ENCODE data around the gene REEP1. TPM values are rescaled to one million over a fixed set of nuclear protein-coding genes. Genes with fewer than 3 reads are reported as not detected.

Gene REEP1
- total RNA-seq, 1 donor = 0.36 TPM

DNA sequence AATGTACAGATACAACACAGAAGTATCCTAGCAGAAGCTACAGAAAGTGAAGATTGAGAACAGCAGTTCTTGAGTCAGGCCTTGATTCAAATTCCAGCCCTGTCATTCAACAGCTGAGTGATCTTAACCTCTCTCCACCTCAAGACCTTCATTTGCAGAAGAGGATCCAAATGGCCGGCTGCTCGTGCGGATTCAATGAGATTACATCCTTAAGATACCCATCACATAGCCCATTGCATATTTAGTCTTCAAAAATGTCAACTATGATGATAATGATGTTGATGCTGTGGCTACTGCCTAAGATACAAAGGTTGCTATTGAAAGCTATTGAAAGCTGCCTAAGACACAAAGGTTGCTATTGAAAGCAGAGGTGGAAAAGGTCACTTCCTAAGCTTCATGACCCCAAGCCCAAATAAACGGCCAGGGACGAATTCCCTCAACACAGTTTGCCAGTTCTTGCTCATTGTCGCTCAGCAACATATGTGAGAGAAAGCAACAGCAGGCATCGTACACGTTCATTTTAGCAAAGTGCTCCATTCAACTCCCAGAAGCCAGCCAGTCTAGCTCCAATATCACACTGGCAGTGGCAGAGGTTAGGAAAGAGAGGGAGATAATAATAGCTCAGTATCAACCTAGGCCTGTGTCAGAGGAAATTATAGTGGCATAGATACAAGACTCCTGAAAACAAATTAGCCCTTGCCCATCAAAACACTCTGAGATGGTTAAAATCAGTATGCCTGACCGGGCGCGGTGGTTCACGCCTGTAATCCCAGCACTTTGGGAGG is 102.0 kb downstream of the REEP1 start:
- Histone ChIP-seq H3K9me3 (ENCODE audit: low read depth, low read length) (no peaks in the 10 kb centered on the region), H3K36me3 (ENCODE audit: insufficient read depth, low read length) (no peaks in the 10 kb centered on the region), H3K4me2 (ENCODE audit: insufficient read depth, low read length) (no peak overlapping the region), H4K20me1 (ENCODE audit: insufficient read depth, low read length) (no peaks in the 10 kb centered on the region), H3K27ac (ENCODE audit: low read depth, low read length) (no peak overlapping the region), H3K4me1 (ENCODE audit: insufficient read depth, low read length) (no peaks in the 10 kb centered on the region), H3K79me2 (ENCODE audit: insufficient read depth, low read length) (no peaks in the 10 kb centered on the region), H2AFZ (ENCODE audit: low read length) (no peak overlapping the region), H3K4me3 (ENCODE audit: insufficient read depth, low read length) (no peak overlapping the region), H3K27me3 (ENCODE audit: insufficient read depth, low read length) (peaks cover 11% of the 10 kb centered on the region)
- no peak for DNase-seq (ENCODE audit: insufficient read length, low spot score, missing footprints)
- TF ChIP-seq, protein P1, sequence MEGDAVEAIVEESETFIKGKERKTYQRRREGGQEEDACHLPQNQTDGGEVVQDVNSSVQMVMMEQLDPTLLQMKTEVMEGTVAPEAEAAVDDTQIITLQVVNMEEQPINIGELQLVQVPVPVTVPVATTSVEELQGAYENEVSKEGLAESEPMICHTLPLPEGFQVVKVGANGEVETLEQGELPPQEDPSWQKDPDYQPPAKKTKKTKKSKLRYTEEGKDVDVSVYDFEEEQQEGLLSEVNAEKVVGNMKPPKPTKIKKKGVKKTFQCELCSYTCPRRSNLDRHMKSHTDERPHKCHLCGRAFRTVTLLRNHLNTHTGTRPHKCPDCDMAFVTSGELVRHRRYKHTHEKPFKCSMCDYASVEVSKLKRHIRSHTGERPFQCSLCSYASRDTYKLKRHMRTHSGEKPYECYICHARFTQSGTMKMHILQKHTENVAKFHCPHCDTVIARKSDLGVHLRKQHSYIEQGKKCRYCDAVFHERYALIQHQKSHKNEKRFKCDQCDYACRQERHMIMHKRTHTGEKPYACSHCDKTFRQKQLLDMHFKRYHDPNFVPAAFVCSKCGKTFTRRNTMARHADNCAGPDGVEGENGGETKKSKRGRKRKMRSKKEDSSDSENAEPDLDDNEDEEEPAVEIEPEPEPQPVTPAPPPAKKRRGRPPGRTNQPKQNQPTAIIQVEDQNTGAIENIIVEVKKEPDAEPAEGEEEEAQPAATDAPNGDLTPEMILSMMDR (IDR thresholded peaks at IDR 0.05; ENCODE audit: extremely low read depth, low read depth, low read length) = no peak

DNA sequence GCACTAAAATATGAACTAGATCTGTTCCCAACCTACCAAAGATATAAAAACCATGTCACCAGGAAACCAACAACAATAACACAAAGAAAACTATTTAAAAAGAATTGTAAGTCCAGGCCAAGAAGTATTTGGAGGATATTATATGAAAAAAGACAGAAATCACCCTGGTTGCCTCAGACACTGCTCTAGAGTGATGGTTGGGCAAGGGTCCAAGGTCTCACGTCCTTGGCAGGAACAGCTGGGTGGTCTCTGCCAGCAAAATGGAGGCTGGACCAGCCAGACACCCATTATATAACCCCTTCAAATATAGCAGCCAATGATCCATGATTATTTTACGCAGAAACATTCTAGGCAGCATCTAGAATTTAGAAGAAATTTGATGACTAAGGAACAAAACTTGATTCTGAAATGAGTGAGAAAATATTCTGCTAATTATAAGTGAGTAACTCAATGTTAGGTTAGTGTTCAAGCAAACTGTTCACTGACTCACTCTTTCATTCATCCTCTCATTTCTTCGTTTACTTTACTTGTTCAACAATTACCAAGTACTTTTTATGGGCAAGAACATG is 102.8 kb downstream of the REEP1 start:
- H3K4me3 ChIP-seq (ENCODE audit: insufficient read depth, low read length) = no peak overlapping the region
- TF ChIP-seq, protein P1 (IDR thresholded peaks at IDR 0.05; ENCODE audit: extremely low read depth, low read depth, low read length) = no peak
- no peaks in the 10 kb centered on the region for H3K9me3 ChIP-seq (ENCODE audit: low read depth, low read length)
- H3K36me3 ChIP-seq (ENCODE audit: insufficient read depth, low read length) = no peaks in the 10 kb centered on the region
- H3K27ac ChIP-seq (ENCODE audit: low read depth, low read length) = no peak overlapping the region
- no peaks in the 10 kb centered on the region for H3K79me2 ChIP-seq (ENCODE audit: insufficient read depth, low read length)
- no peak overlapping the region for H2AFZ ChIP-seq (ENCODE audit: low read length)
- H3K27me3 ChIP-seq (ENCODE audit: insufficient read depth, low read length) = peaks cover 11% of the 10 kb centered on the region
- H3K4me2 ChIP-seq (ENCODE audit: insufficient read depth, low read length) = no peak overlapping the region
- no peaks in the 10 kb centered on the region for H4K20me1 ChIP-seq (ENCODE audit: insufficient read depth, low read length)
- DNase-seq (ENCODE audit: insufficient read length, low spot score, missing footprints) = no peak
- H3K4me1 ChIP-seq (ENCODE audit: insufficient read depth, low read length) = no peaks in the 10 kb centered on the region

- H3K27me3 ChIP-seq (ENCODE audit: insufficient read depth, low read length) = peaks cover 11% of the 10 kb centered on the region
- H3K9me3 ChIP-seq (ENCODE audit: low read depth, low read length) = no peaks in the 10 kb centered on the region
- TF ChIP-seq, protein P1 (IDR thresholded peaks at IDR 0.05; ENCODE audit: extremely low read depth, low read depth, low read length) = no peak
- no peak overlapping the region for H3K4me2 ChIP-seq (ENCODE audit: insufficient read depth, low read length)
- no peaks in the 10 kb centered on the region for H3K79me2 ChIP-seq (ENCODE audit: insufficient read depth, low read length)
- H3K4me1 ChIP-seq (ENCODE audit: insufficient read depth, low read length) = no peaks in the 10 kb centered on the region
- no peak overlapping the region for H2AFZ ChIP-seq (ENCODE audit: low read length)
- H4K20me1 ChIP-seq (ENCODE audit: insufficient read depth, low read length) = no peaks in the 10 kb centered on the region
- no peaks in the 10 kb centered on the region for H3K36me3 ChIP-seq (ENCODE audit: insufficient read depth, low read length)
- H3K4me3 ChIP-seq (ENCODE audit: insufficient read depth, low read length) = no peak overlapping the region
- H3K27ac ChIP-seq (ENCODE audit: low read depth, low read length) = no peak overlapping the region
- DNase-seq (ENCODE audit: insufficient read length, low spot score, missing footprints) = no peak
Observed at GRCh38 chr2:86233436-86233835, 104.0 kb downstream of the REEP1 start.

DNA sequence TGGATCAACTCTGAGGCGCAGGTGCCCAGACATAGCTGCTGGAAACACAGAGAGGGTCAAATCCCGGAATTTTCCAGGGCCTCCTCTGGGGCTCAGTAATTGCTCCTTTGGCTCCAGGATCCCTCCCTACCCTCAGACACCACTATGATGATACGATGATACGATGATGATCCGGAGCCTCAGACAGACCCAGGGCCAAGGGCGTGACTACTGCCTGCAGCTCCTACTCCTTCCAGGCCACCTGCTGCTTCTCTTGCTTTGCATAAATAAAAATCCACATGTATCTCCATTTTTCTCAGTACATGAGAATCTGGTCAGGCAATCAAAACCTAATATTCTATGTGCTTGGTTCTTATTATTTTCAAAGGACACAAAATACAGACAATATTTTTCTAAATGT is 104.5 kb downstream of the REEP1 start:
- H3K4me3 ChIP-seq (ENCODE audit: insufficient read depth, low read length) = no peak overlapping the region
- TF ChIP-seq, protein P1 (IDR thresholded peaks at IDR 0.05; ENCODE audit: extremely low read depth, low read depth, low read length) = no peak
- H3K27ac ChIP-seq (ENCODE audit: low read depth, low read length) = no peak overlapping the region
- no peaks in the 10 kb centered on the region for H3K4me1 ChIP-seq (ENCODE audit: insufficient read depth, low read length)
- H3K36me3 ChIP-seq (ENCODE audit: insufficient read depth, low read length) = no peaks in the 10 kb centered on the region
- no peaks in the 10 kb centered on the region for H3K9me3 ChIP-seq (ENCODE audit: low read depth, low read length)
- DNase-seq (ENCODE audit: insufficient read length, low spot score, missing footprints) = no peak
- no peak overlapping the region for H2AFZ ChIP-seq (ENCODE audit: low read length)
- H3K4me2 ChIP-seq (ENCODE audit: insufficient read depth, low read length) = no peak overlapping the region
- peaks cover 7% of the 10 kb centered on the region for H3K27me3 ChIP-seq (ENCODE audit: insufficient read depth, low read length)
- H3K79me2 ChIP-seq (ENCODE audit: insufficient read depth, low read length) = no peaks in the 10 kb centered on the region
- no peaks in the 10 kb centered on the region for H4K20me1 ChIP-seq (ENCODE audit: insufficient read depth, low read length)

Measured in osteoblast (primary cell).